ENCODE data around the gene ADCY2. TPM values are rescaled to one million over a fixed set of nuclear protein-coding genes. Genes with fewer than 3 reads are reported as not detected.

The ADCY2 gene
- polyA plus RNA-seq, 1 of the 3 experiments (the other 2 are of a cell fraction), result not detected

- WGBS (ENCODE audit: low lambda C conversion rate), result 3% methylated on average over 13 of the region's 83 CpGs
- peaks cover 86% of the 10 kb centered on the region for H3K79me2 ChIP-seq (ENCODE audit: insufficient read depth)
- no peaks in the 10 kb centered on the region for H3F3A ChIP-seq (replicated peaks; ENCODE audit: insufficient read depth)
- peaks cover 22 to 47% of the 10 kb centered on the region in 2 experiments for H3K36me3 ChIP-seq (replicated peaks in 1 of 2; ENCODE audit: control insufficient read depth in 1 of 2, insufficient read depth in 2 of 2, low read length in 1 of 2)
- H4K20me1 ChIP-seq (ENCODE audit: insufficient read depth), result peaks cover 20% of the 10 kb centered on the region
- peak within 1 kb of the TSS; percentile 82 for H3K4me2 ChIP-seq
- peak within 1 kb of the TSS; percentile 47 to 55; a peak in 2 of 4 replicates for H3K27ac ChIP-seq (ENCODE audit: low read depth in 2 of 2, low read length in 1 of 2)
- peak within 1 kb of the TSS; percentile 89 for H2AFZ ChIP-seq (ENCODE audit: low read depth)
- H3K4me1 ChIP-seq (ENCODE audit: control insufficient read depth in 1 of 2, insufficient read depth in 2 of 2, low read depth in 1 of 2, low read length in 1 of 2), result peaks cover 0 to 12% of the 10 kb centered on the region in 2 experiments; a peak in 2 of 4 replicates
- no peaks in the 10 kb centered on the region for H3K9me3 ChIP-seq
- TF ChIP-seq SMC3 (IDR thresholded peaks at IDR 0.05; ENCODE audit: low read depth, low read length) (no peak), PBX3 (IDR thresholded peaks at IDR 0.05) (no peak), NRF1 (IDR thresholded peaks at IDR 0.05; ENCODE audit: low read depth, low read length) (peak; percentile 61), TAF1 (IDR thresholded peaks at IDR 0.05; ENCODE audit: borderline replicate concordance, low read depth, low read length) (peak; percentile 70; the same call in 1 of the 2 replicates), SIN3A (IDR thresholded peaks at IDR 0.05; ENCODE audit: borderline replicate concordance, low read depth, low read length) (peak; percentile 79; the same call in 1 of the 2 replicates), NFIC (IDR thresholded peaks at IDR 0.05; ENCODE audit: borderline replicate concordance) (no peak), GABPA (IDR thresholded peaks at IDR 0.05; ENCODE audit: low read depth) (peak; percentile 51), MXI1 (IDR thresholded peaks at IDR 0.05; ENCODE audit: low read depth, low read length) (peak; percentile 96), MEF2A (IDR thresholded peaks at IDR 0.05; ENCODE audit: borderline replicate concordance, low read depth) (no peak), CHD2 (IDR thresholded peaks at IDR 0.05; ENCODE audit: low read length, partially characterized antibody) (peak; percentile 77), JUND (IDR thresholded peaks at IDR 0.05) (no peak), RFX5 (IDR thresholded peaks at IDR 0.05; ENCODE audit: low read length) (peak; percentile 76; the same call in 1 of the 2 replicates), RCOR1 (IDR thresholded peaks at IDR 0.05; ENCODE audit: low read length) (no peak), EP300 (IDR thresholded peaks at IDR 0.05; ENCODE audit: borderline replicate concordance in 1 of 2, low read depth in 1 of 2, low read length in 1 of 2) (no peak), ELF1 (IDR thresholded peaks at IDR 0.05) (peak; percentile 79), POLR2AphosphoS5 (IDR thresholded peaks at IDR 0.05; ENCODE audit: low read depth, low read length) (peak; percentile 78), FOXJ3 (CRISPR knock-in tag; IDR thresholded peaks at IDR 0.05) (no peak)
- TF ChIP-seq, protein P1, sequence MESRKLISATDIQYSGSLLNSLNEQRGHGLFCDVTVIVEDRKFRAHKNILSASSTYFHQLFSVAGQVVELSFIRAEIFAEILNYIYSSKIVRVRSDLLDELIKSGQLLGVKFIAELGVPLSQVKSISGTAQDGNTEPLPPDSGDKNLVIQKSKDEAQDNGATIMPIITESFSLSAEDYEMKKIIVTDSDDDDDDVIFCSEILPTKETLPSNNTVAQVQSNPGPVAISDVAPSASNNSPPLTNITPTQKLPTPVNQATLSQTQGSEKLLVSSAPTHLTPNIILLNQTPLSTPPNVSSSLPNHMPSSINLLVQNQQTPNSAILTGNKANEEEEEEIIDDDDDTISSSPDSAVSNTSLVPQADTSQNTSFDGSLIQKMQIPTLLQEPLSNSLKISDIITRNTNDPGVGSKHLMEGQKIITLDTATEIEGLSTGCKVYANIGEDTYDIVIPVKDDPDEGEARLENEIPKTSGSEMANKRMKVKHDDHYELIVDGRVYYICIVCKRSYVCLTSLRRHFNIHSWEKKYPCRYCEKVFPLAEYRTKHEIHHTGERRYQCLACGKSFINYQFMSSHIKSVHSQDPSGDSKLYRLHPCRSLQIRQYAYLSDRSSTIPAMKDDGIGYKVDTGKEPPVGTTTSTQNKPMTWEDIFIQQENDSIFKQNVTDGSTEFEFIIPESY (IDR thresholded peaks at IDR 0.05; ENCODE audit: borderline replicate concordance, low read depth), result no peak
- TF ChIP-seq, protein P2, sequence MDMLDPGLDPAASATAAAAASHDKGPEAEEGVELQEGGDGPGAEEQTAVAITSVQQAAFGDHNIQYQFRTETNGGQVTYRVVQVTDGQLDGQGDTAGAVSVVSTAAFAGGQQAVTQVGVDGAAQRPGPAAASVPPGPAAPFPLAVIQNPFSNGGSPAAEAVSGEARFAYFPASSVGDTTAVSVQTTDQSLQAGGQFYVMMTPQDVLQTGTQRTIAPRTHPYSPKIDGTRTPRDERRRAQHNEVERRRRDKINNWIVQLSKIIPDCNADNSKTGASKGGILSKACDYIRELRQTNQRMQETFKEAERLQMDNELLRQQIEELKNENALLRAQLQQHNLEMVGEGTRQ (IDR thresholded peaks at IDR 0.05; ENCODE audit: borderline replicate concordance, low read depth, low read length), result no peak
- TF ChIP-seq, protein P3, sequence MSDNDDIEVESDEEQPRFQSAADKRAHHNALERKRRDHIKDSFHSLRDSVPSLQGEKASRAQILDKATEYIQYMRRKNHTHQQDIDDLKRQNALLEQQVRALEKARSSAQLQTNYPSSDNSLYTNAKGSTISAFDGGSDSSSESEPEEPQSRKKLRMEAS (IDR thresholded peaks at IDR 0.05; ENCODE audit: low read depth), result peak; percentile 73; the same call in 1 of the 2 replicates
- TF ChIP-seq, protein P4, sequence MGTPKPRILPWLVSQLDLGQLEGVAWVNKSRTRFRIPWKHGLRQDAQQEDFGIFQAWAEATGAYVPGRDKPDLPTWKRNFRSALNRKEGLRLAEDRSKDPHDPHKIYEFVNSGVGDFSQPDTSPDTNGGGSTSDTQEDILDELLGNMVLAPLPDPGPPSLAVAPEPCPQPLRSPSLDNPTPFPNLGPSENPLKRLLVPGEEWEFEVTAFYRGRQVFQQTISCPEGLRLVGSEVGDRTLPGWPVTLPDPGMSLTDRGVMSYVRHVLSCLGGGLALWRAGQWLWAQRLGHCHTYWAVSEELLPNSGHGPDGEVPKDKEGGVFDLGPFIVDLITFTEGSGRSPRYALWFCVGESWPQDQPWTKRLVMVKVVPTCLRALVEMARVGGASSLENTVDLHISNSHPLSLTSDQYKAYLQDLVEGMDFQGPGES (IDR thresholded peaks at IDR 0.05; ENCODE audit: low read depth, low read length), result peak; percentile 60
- peak within 1 kb of the TSS; percentile 84 to 96 for H3K4me3 ChIP-seq (ENCODE audit: low read depth in 2 of 2, low read length in 1 of 2)
- H3K9ac ChIP-seq, result peak within 1 kb of the TSS; percentile 79
- ChIA-PET POLR2A (interaction anchor here (0.7 kb wide), 1 partner anchor 62 kb away, joined by 3 read pairs; no protein-coding TSS in a partner anchor), CTCF (interaction anchor here (0.6 to 5.3 kb wide), 6 partner anchors 9 to 1124 kb away, joined by 3 to 34 read pairs (median 4); no protein-coding TSS in a partner anchor)
- peak; percentile 97 for DNase-seq
- H3K9me2 ChIP-seq, result no peaks in the 10 kb centered on the region
- H3K27me3 ChIP-seq (ENCODE audit: insufficient read depth), result no peaks in the 10 kb centered on the region
Observed at GRCh38 chr5:7868773-7869473, 473.0 kb downstream of the ADCY2 start, which contains the start of the genes FASTKD3 and MTRR. Gene FASTKD3 (minus strand): TSS chr5:7869031. CDS start chr5:7868083, 948 bp downstream. Gene MTRR (plus strand): TSS chr5:7869148. CDS start chr5:7870795, 1,647 bp downstream.

All from SK-N-SH (cell line).